Activated CD4-positive, CD25-positive, alpha-beta regulatory T cell treated with anti-CD3 and anti-CD28 coated beads, Interleukin-2, amount 50 U/mL, for 24 hours (primary cell): ENCODE measurements around the gene PRSS35.
"Not testable (repeated sequence)": the region's sequence is repeated elsewhere in the genome, so short reads cannot be mapped to it uniquely, and the experiment has no call there.

Source experiments
- ATAC-seq, 2 donors: fragments of 150-1000 bp; cut with Tn5 transposase; one replicate each; pipeline ENCODE4 v1.10.0; 2021; ENCODE audit warnings: mild to moderate bottlenecking in 1 of 2, moderate library complexity in 1 of 2

The PRSS35 gene

GRCh38 chr6:83511901-83512681 lies at the start of gene PRSS35:
PRSS35 (plus strand) TSS chr6:83512534; CDS start chr6:83523442, 10,908 bp downstream.
- ATAC-seq = peak in 1 of 2 donors; percentile 24

GRCh38 chr6:83463886-83464285 lies 48.4 kb upstream of the PRSS35 start:
- ATAC-seq = no peak

GRCh38 chr6:83464381-83465140 lies 47.8 kb upstream of the PRSS35 start:
- ATAC-seq = no peak

- no peak for ATAC-seq
Measured at GRCh38 chr6:83466328-83466727, 46.0 kb upstream of the PRSS35 start.

DNA sequence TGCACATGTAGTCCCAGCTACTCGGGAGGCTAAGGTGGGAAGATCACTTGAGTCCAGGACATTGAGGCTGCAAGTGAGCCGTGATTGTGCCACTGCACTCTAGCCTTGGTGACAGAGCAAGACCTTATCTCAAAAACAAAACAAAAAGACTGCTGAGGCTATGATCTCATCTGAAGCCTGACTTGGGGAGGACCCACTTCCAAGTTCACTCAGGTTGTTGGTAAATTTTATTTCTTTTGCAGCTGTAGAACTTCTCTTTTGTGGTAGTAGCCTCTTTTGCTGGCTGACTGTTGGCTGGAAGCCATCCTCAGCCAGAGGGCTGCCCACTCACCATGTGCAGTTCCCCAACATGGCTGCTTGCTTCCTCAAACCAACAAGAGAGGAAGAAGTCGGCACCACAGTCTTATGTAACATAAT lies 44.7 kb upstream of the PRSS35 start:
- ATAC-seq = no peak

GRCh38 chr6:83470001-83470400 lies 42.3 kb upstream of the PRSS35 start:
- no peak for ATAC-seq

DNA sequence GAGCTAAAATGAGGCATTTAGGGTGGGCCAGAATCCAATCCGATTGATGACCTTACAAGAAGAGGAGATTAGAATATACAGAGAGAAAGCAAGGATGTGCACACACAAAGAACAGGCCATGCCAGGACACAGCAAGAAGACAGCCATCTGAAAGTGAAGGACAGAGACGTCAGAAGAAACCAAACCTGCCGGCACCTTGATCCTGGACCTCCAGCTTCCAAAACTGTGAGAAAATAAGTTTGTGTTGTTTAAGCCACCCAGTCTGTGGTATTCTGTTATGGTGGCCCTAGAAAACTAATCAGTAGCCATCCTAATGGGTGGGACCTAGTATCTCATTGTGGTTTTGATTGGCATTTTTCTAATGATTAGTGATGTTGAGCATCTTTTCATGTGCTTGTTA lies 41.7 kb upstream of the PRSS35 start:
- no peak for ATAC-seq

GRCh38 chr6:83472767-83473166 lies 39.6 kb upstream of the PRSS35 start:
- ATAC-seq = no peak

- ATAC-seq = no peak
Measured at GRCh38 chr6:83474309-83474708, 38.0 kb upstream of the PRSS35 start.

GRCh38 chr6:83476971-83477370 lies 35.4 kb upstream of the PRSS35 start:
- ATAC-seq = no peak

DNA sequence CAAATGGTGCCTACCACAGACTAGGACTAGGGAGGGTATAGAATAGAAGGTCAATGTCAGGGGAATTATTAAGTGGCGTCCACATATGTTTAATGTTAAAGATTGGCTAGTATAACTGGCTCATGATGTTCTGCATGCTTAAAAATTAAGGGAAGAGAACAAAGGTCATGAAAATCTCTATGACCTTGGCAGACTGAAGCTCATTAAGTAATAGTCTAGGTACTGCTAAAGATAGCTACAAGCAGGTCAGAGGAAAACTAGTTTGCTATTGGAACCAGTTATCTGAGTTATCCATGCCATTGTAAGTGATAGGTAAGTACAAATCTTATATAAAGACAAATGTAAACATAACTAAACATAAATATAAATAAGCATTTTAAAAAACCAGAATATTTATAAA lies 32.9 kb upstream of the PRSS35 start:
- no peak for ATAC-seq

DNA sequence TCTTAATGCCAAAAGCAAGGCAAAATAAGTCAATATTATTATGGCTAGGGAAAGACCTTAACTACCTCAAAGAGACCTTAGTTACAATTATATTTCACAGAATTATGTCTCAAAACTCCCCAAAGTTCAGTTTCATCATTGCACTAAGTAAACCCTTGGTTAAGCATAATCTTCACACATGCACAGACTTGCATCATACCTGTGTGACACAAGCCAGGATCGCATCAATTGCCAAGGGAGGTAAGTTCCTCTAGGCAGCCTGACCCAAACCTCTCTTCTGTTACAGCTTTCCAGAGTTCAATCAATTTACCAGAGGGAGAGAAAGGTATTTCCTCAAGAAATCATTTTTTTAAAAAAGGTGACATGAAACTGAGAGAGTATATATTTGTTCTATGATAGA lies 31.9 kb upstream of the PRSS35 start:
- ATAC-seq = no peak

GRCh38 chr6:83481938-83482337 lies 30.4 kb upstream of the PRSS35 start:
- not testable (repeated sequence) for ATAC-seq

GRCh38 chr6:83488448-83488847 lies 23.9 kb upstream of the PRSS35 start:
- ATAC-seq = no peak

DNA sequence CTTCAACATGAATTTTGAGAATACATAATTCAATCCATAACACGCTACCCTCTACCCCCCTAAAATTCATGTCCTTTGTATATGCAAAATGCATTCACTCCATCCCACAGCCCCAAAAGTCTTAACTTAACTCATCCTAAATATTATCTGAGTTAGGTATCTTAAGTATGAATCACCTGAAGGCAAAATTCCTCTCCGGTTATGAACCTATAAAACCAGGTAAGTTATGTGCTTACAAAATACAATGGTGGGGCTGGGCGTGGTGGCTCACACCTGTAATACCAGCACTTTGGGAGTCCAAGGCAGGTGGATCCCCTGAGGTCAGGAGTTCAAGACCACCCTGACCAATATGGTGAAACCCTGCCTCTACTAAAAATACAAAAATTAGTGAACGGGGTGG lies 23.5 kb upstream of the PRSS35 start:
- ATAC-seq = no peak

GRCh38 chr6:83490217-83490807 lies 22.0 kb upstream of the PRSS35 start:
- no peak for ATAC-seq

- no peak for ATAC-seq
Measured at GRCh38 chr6:83505356-83505755, 7.0 kb upstream of the PRSS35 start.

GRCh38 chr6:83509441-83509840 lies 2.9 kb upstream of the PRSS35 start:
- ATAC-seq = no peak

- no peak for ATAC-seq
Measured at GRCh38 chr6:83510791-83511190, 1.5 kb upstream of the PRSS35 start.

DNA sequence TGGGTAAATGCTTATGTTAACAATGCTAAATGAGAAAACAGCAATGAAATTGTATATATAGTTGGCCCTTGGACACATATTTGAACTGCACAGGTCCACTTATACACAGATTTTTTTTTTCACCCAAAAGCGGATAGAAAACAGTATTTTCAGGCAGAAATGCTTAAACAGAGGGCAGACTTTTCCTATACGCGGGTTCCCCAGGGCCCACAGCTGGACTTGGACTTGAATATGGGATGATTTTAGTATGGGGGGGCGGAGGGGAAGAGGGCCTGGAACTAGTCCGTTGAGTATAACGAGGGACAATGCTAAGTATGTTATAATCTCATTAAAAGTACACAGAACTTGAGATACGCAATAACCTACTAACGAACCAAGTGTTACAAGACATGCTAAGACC lies 1.1 kb upstream of the PRSS35 start:
- no peak for ATAC-seq

DNA sequence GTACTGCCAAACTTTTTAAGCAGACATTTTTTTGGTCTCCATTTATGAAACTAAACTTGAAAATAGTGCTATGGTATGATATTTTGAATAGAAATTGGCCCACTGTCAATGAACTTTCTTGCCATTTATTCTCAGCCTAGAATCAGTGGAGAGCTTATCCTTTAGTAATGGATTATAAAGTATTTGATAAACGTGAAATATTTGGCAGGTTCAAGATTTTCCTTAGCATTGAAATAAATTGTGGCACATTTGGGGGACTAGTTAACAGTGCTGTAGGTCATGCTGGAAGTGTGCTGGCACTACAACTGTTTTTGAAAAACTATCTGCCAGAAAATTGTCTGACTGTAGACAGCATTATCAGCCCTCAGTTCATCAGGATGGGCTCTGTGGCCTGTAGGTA lies 2.1 kb downstream of the PRSS35 start:
- no peak for ATAC-seq

DNA sequence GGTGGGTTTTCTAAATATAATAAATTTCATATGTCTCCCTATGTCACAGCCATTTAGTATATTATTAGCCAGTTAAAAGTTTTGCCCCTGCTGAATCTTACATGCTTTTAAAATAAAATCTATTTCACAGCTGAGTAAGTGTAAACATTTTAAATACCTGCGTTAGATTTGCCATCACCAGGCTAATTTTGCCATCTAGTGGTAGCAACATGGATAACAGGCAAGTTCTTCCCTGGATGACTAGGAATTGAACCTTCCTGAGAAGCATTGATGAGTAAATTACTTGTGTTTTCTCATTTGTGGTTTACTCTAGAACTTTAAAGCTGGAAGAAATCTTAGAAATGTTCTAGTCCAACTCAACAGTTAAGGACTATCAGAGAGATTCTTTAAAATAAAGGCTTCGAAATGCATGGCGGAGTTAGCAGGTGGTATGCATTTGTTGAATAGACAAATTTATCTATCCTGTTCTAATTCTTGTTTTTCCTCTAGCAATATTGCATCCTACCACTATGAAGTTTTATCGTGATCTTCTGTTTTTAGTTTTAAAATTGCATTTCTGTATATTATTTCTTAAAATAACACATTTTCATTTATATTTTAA lies 2.6 kb downstream of the PRSS35 start:
- ATAC-seq = no peak

GRCh38 chr6:83517500-83517899 lies 5.2 kb downstream of the PRSS35 start:
- ATAC-seq = no peak
